HG02981 (cell line): ENCODE data around the gene C12orf50.
"Not testable (repeated sequence)": the region's sequence is repeated elsewhere in the genome, so short reads cannot be mapped to it uniquely, and the experiment has no call there.

Experiments
- ATAC-seq: cut with Tn5 transposase; IDR thresholded peaks from one replicate; pipeline ENCODE4 v1.9.1; 2021; ENCODE audit warnings: mild to moderate bottlenecking, moderate library complexity; ENCODE audit not compliant: unreplicated experiment

C12orf50 gene, protein sequence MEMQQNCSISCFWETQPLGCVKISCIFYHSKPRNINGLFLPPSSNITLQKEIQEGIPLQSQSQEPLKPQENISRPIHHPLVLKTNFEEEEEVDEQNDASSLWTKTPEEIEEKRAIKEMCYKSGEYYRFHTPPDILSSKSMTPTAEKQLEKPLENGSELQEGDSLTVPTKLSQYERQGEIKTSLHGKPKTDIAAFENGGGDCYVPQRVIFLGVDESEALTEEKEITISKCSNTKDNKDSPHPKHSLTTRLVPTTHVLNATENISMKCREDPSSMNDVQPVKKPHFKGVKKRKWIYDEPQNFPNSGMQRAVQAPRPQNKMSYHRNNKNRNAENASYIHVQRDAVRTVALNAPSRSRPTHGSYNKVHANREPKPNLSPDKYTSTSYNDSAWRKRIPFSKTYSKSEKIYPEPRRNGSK

DNA sequence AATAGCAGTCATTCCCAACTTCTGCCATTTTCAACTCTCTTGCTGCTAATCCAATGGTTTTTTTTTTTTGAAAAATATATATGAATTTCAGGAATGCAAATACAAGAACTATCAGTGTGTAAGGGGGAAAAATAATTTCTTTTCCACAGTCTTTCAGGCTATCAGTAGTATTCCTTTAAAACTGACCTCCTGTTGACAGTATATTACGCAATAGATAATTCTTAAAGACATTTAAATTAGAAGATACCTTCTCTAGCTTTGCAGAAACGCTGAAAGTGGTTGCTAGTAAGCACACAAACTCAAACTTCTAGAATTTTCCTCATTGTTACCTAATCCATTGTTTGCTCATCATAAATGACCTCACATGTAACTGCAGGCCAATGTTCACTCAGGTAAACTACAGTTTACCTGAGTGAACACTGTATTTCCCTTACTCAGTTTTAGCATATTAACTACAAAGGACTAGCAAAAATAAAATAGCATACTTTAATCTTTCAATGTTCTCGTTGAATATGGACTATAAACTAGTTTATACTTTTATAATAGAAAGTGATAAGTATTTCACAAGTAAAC lies at the start of gene C12orf50:
TSS of gene C12orf50 (minus strand) at position 309 of the 573 bp plus-strand sequence. CDS start 2,439 bp downstream, outside the sequence.
- ATAC-seq = no peak

DNA sequence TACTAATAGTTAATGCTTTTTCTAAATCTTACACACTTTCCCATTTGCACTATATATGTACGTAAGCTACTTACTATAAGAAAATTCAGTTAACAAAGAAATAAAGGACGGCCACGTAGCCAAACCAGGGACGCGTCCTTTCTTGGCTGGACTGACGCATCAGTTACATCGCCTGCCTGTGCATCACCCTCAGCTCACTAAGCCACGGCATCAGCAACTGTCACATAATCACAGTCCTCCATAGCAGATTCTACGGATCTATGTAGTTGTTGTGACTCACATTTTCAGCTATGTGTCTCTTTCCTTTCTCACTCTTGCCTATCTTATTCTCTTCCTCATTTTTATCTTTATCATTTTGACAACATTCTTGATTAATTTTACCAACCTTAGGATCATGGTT lies 38.1 kb upstream of the C12orf50 start:
- no peak for ATAC-seq

DNA sequence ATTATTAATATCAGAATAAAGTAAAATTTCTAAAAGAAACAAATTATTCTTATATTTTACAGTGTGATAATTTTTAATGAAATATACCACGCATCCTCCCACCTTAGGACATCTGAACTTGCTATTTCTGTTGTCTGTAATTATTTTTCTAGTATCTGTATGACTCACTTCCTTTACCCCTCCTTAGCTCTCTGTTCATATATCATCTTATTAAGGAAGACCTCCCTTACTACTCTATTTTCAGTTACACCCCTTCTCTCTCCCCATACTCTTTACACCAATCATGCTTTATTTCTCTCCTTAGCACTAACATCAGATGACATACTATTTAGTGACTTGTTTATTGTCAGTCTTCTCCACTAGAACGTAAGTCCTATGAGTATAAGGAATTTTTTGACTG lies 34.2 kb upstream of the C12orf50 start:
- ATAC-seq = peak; percentile 91

DNA sequence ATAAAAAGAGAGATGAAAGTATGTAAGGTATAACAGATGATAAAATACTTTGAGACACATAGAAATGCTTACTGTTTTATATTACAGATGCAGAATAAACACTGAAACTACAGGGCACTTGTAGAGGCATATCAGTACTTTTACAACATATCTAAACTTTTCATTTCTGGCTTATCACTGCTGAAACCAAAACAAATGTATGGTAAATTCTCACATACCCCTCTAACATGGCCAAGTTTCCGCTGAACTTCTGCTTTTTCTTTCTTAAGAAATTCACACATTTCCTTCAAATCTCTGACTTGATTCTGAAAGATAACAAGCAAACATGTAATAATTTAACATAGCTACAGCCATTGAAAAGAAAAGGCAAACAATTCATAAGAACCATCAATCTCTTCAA lies 33.3 kb upstream of the C12orf50 start:
- ATAC-seq = peak; percentile 54

DNA sequence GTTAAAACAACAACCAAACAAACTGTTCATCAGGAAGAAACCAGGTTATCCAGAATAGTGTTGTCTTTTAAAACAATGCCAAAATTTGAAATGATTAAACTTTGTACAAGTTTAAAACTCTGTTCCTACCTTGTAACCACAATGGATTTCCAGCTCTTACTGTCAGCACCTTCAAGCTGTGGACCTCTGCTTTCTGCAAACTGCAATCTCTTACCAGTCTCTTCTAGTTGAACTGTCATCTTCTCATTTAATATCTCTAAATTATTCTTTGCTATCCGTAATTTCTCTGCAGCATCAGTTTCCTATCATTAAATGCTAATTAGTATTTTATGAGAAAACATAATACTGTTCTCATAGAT lies 29.5 kb upstream of the C12orf50 start:
- ATAC-seq = no peak

DNA sequence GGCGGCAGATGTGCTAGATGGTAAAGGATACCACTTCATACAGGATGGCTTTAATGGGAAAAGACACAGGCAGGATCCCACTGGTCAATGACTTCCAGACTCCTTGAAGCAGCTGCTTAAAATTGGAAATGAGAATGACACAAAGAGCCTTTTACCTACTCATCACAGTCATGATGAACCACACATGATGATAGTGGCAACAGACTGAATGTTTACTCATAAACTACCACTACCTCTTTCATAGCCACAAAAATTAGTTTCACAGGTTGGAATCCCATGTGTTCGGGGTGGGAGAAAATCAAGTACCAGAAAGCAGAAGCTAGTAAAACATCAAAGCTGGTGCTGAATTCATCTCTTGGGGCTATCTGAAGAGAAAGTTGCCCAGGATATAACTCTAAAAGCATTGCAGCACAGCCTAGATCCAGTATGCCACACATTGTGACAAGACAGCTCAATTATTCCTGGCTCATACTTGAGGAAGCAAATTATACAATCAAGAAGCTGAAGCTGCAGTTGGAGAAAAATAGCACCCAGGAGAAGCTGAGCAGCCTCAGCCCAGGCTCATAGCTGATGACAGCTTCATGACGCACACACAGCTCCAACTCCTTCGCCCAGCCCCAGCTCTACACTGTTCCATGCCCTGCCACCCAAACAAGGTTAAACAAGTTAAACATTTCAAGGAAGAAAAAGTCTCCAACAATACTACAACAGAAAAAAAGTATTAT lies 29.0 kb upstream of the C12orf50 start:
- peak; percentile 43 for ATAC-seq

DNA sequence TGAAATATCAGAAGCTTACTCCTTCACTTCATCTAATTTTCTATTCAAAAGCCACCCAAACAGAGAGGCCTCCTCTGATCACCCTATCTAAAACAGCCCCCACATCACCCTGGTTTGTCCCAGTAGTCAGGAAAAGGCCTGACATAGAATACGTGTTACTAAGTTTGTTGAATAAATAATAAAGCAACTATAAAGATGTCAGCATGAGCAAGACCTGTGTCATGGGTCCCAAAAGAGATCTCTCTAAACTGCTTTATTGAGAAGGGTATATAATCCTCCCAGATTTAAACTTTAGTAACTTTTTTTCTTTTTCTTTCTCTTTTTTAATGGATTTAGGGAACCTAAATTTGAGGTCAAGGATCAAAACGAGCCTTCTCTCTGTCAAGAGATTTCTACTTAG lies 27.4 kb upstream of the C12orf50 start:
- ATAC-seq = no peak

DNA sequence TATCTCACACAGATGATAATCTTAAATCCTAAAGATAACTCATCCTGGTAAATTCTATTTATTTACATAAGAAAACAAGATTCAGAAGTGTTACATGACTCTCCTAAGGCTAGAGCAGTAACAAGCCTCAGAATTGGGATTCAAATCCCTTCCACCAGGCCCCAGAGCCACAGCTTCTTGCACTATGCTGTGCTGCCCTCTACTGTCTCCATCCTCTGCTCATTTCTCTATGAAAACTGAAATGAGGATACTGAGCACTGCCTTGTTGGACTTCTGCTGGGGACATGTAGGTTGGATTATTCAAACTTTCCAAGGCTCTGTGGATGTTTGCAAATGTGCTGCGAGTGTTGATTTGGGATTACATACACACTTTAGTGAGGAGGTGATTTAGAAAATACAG lies 23.5 kb upstream of the C12orf50 start:
- no peak for ATAC-seq

DNA sequence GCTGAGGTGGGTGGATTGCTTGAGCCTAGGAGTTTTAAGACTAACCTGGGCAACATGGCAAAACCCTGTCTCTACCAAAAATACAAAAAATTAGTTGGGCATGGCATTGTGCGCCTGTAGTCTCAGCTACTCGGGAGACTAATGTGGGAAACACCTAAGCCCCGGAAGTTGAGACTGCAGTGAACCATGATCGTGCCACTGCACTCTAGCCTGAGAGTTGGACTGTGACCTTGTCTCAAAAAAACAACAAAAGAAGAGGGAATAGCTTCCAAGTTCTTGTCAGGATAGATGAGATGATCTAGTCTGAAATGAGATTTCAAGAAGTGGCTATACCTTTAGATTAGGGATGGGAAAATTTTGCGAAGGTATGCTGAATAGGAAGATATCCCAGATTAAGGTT lies 14.8 kb upstream of the C12orf50 start:
- no peak for ATAC-seq

DNA sequence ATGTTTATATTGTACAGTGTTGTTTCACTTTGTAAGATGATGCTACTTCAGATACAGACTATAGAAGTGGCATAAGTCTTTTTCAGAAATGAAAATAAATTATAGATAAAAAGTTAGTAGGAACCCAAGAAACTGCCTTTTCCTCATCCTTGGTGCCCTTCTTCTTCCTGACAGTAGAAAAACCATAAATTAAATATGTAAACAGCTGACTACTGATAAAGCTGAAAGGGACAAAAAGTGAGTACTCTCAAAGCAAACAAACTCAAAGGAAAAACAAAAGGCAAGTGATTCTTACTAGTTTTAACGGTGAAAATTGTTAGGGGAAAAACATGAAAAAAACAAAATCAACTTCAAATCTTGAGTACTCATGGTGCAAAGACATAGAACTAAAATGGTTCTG lies 8.6 kb upstream of the C12orf50 start:
- no peak for ATAC-seq

DNA sequence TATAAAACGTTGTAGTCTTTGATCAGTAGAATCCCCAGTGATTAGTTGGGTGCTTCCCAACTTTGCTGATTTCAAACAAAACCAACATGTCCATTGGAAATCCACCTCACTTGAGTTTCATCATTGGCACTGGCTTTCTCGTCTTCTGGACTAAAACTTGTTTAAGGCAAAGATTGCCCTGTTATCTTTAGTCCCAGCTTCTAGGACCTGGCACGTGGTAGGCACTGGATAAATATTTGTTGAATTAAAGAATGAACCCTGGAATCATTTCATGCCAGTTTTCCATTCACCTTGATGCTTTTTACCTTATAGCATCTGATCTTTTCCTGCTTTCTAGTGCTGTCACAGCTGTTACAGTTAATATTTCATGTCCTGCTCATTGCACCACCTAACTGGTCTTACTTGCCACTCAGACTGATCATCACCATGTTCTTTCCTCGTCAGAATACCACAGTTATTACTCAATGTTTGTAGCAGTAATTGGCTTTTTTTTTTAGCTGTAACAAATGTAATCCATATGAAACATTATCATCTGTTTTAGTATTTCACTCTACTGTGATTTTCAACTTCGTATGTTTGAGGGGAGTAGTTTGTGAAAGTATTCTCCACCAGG lies 7.3 kb upstream of the C12orf50 start:
- ATAC-seq = no peak

DNA sequence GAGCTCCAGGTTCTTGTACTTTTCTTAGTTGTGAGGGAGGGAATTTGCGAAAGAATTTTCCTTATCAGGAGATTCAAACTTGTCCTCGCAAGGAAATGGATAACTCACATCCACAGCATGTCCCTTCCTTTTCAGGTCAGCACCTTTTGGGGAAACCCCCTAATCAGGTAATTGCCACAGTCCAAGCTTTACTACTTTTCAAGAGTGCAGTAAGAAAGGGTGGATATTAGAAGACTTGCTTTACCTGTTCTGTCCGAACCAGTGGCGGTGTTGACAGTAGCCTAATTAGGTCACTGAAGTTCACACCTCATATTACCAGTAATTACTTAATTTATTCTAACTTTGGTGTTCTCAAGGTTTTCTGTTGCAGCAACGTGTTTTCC lies 6.7 kb upstream of the C12orf50 start:
- ATAC-seq = peak; percentile 17

DNA sequence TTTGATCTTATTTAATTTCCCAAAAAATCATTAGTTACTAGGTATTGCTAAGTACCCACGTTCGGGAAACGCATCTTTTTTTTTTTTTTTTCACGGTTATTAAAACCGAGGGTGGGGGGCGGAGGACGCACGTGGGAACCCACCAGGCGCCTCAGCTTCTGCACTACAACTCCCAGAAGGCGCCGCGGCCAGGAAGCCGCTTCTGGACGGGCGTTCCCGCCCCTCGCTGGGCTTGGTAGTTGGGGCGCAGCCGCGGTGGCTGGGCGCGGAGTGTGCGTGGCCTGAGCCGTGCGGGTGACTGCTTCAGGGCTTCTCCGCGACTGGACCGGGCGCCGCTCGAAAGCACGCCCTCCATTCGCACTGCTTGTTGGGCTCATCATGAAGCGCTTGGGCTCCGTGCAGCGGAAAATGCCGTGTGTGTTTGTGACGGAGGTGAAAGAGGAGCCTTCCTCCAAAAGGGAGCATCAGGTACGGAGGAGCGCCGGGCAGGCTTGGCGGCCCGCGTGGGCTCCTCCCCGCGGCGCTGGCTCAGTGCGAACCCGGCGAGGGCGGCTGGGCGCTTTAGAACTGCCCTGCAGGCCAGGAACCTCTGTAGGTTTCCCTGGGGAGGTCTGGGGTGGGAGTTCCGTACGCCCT lies 6.2 kb upstream of the C12orf50 start:
- peak; percentile 100 for ATAC-seq

DNA sequence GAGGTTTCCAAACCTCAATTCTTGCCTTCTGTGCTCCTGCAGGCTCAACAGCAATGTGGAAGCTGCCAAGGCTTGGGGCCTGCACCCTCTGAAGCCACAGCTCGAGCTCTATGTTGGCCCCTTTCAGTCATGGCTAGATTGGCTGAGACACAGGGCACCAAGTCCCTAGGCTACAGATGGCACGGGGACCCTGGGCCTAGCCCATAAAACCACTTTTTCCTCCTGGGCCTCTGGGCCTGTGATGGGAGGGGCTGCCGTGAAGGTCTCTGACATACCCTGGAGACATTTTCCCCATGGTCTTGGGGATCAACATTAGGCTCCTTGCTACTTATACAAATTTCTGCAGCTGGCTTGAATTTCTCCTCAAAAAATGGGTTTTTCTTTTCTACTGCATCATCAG lies 2.0 kb upstream of the C12orf50 start:
- not testable (repeated sequence) for ATAC-seq

DNA sequence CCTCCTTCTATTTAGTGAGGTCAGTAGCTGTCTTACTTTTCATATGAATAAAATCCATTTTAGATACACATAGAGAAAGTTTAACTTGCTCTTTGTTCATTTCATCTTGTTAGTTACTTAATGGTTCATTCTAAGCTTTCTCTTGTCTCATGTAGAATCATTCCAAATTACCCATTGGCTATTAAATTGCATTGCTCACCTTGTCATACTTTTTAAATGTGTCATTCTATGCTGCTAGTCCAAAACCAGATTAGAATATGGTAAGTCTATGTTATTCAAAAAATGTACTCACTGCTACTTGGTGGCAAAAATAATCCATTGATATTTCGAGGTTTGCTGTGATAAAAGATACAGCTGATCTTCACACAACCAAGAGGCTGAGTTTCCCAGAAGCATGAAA lies 3.0 kb downstream of the C12orf50 start:
- no peak for ATAC-seq

DNA sequence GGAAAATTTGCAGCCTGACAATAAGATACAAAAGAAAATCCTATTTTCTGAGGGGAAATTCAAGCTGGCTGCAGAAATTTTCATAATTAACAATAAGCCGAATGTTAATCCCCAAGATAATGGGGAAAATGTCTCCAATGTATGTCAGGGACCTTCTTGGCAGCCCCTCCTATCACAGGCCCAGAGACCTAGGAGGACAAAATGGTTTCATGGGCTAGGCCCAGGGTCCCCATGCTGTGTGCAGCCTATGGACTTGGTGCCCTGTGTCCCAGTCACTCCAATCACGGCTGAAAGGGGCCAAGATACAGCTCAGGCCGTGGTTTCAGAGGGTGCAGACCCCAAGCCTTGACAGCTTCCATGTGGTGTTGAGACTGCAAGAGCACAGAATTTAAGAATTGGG lies 11.2 kb downstream of the C12orf50 start:
- ATAC-seq = no peak

DNA sequence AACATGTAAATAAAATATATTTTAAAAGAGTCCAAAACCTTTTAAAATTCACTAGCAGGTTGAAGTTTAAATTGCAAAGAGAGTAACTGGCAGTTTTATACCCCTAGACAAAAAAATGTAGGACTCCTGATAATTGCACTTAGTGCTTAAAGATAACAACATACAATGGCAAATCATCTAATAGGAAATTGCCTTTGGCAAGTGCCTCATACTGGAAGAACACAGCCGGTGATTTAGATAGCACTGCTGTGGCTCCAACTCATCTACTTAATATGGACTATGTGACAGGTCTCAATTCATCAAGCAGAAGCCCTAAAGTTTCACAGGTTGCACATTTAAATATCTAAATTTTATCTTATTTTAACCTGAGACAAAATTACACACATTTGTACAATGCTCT lies 13.4 kb downstream of the C12orf50 start:
- ATAC-seq = no peak

DNA sequence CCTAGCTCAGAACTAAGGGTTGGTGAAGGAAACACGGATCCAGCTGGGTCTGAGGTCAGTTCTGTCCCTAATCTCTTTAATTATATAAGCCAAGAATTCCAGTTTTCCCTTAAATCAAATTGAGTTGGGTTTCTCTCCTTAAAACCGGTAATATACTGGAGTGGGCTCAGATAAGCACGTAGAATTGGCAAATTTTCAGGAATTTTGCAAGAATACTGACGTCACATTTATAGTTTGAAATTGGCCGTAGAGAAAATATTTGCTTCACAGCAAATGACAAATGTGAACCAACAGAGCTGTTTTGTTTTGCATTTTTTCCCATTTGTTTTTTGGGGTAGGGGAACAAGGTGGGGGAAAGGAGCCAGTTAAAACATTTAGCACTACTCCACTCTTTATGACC lies 17.4 kb downstream of the C12orf50 start:
- no peak for ATAC-seq

DNA sequence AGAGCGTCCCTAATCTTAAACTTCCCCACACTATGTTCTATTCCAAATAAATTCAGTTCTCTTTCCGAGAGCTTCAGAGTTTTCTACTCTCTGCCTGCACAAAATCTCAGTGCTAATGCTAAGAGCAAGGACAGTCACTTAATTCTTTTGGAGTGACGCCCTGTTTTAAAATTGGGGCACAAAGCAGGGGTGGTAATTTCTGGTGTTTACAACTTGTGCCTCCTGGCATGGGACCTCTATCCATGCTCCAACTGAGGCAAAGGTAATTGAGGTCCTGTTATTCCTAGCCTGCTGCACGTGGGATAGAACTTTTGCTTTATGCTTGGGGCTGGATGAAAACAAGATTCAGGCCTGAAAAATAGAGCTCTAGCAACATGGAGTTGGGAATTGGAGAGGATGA lies 22.9 kb downstream of the C12orf50 start:
- no peak for ATAC-seq

DNA sequence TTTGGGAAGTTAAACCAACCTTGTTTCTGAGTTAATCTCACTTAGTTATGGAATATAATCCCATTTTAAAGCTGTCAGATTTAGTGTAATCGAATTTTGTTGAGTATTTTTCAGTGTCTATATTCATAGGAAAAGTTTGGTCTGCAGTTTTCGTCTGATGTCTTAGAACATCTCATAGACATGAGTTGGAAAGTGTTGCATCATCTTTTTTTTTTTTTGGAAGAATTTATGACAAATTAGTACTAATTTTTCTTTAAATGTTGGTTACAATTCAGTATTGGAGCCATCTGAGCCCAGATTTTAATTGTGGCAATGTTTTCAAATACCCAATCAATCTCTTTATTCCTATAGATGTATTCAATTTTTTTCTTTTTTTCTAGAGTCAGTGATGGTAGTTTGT lies 27.9 kb downstream of the C12orf50 start:
- no peak for ATAC-seq

DNA sequence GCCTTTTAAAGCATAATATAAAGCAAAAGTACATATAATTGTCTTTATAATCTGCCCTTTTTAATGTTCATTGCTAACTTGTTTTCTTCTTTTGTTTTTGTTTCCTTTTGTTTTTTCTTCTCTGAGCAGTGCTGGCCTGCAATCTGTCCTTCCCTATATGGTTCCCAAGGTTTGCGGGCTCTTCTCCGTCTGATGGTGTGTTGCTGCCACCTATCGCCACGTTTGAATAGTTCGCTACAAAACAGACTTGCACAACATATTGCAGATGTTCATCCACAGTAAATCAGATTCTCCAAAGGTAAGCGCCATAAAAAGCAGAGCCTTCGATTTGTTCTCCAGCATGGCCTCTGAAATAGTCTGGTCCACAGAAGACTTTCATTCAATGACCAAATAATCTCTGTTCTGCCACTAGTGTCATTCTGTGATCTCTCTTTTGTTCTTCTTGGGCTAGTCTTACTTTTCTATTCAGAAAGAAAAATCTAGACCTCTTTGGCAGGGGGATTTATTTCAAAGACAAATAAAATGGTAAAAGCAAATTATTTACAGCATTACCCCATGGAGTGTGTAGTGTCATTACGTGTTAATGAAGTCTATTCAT lies 33.5 kb downstream of the C12orf50 start:
- ATAC-seq = peak; percentile 91
